Stomach smooth muscle (tissue), 2 donors: Measurements from ENCODE around the gene FEM1B.

Experiments
- H3K27ac ChIP-seq: one replicate; pipeline ENCODE4 v1.7.0; 2013; ENCODE audit warnings: mild to moderate bottlenecking, low read length, inconsistent platforms
- H3K27me3 ChIP-seq, 2 donors: one replicate each; pipeline ENCODE4 v1.7.0; 2013; ENCODE audit warnings: low read length in 2 of 2; ENCODE audit not compliant: insufficient read depth in 2 of 2, control insufficient read depth in 1 of 2
- H3K36me3 ChIP-seq, 2 donors: one replicate each; pipeline ENCODE4 v1.7.0; 2013; ENCODE audit warnings: low read length in 2 of 2; ENCODE audit not compliant: control insufficient read depth in 2 of 2, insufficient read depth in 2 of 2
- H3K4me1 ChIP-seq: one replicate; pipeline ENCODE4 v1.7.0; 2013; ENCODE audit warnings: low read length; ENCODE audit not compliant: control insufficient read depth, insufficient read depth
- H3K4me3 ChIP-seq, 2 donors: one replicate each; pipeline ENCODE4 v1.7.0; 2013; ENCODE audit warnings: low read length in 2 of 2
- H3K9ac ChIP-seq, 2 donors: one replicate each; pipeline ENCODE4 v1.7.0; 2013; ENCODE audit warnings: low read length in 2 of 2, mild to moderate bottlenecking in 1 of 2
- H3K9me3 ChIP-seq, 2 donors: one replicate each; pipeline ENCODE4 v1.7.0; 2013; ENCODE audit warnings: low read length in 2 of 2; ENCODE audit not compliant: control insufficient read depth in 2 of 2
- donor health status: healthy.
- donor health status: Pancreatic carcinoma.

Gene FEM1B

DNA sequence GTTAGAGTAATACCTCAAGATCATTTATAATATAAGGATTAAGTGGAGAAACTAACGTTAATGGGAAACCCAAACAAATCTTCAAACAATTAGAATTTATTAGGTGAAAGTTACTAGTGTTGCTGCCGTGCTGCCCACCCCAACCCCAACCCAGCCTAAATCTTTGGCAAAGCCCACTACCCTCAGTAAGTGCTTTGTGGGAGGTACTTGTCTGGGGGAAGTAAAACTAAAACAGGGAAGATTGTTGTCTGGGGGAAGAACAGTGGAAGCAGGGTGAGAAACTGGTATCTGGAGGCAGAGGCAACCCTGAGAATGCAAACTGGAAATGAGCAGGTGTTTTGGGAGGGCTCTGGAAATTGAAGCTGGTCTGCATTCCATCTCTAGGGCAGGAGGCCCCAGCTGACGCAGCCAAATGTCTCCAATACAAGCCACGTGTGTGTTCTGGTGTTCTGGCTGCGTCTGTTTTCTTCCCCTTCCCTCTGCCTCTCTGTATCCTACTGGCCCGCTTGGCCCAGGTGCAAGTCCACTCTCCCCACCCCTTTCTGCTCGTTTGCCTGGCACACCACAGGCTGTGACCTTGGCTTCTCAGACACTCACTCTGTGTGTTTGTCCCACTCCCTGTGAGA lies 32.7 kb downstream of the FEM1B start:
- H3K4me1 ChIP-seq = peaks cover 4% of the 10 kb centered on the region
- no peak overlapping the region for H3K9ac ChIP-seq
- H3K27ac ChIP-seq = no peak overlapping the region
- H3K9me3 ChIP-seq = no peaks in the 10 kb centered on the region
- no peaks in the 10 kb centered on the region for H3K36me3 ChIP-seq
- H3K4me3 ChIP-seq = no peak overlapping the region
- H3K27me3 ChIP-seq = peaks cover 0 to 2% of the 10 kb centered on the region in 2 donors

DNA sequence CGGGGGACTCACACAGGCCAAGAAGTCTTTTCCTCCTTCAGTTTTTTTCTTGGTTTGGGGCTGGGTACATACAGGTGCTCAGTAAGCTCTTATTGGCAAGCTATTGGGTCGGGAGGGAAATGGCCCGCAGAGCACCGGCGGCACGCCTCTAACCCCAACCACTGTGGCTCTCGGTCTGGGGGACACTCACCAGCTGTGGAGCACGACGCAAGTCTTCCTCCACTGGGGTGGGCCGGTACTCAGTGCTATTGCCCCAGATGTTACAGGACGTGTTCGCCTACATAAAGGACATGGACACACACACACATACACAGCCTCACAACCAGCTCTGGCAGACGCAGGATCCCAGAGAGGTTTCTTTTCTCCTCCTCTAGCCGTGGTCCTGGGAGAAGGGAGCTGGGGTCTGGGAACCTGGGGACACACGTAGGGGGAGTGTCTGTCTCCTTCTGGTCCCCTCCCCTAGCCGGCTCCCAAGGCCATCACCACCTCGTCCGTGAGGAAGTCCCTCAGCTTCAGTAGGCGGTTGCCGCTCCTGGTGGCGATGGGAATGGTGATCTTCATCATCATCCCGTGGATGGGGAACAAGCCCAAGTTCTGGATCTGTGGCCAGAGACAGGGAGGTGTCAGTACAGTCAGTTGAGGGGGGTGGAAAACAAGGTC lies 33.4 kb downstream of the FEM1B start:
- no peak overlapping the region for H3K4me3 ChIP-seq
- no peak overlapping the region for H3K9ac ChIP-seq
- no peaks in the 10 kb centered on the region for H3K36me3 ChIP-seq
- H3K27me3 ChIP-seq = peaks cover 0 to 2% of the 10 kb centered on the region in 2 donors
- H3K27ac ChIP-seq = no peak overlapping the region
- no peaks in the 10 kb centered on the region for H3K9me3 ChIP-seq
- H3K4me1 ChIP-seq = peaks cover 4% of the 10 kb centered on the region

DNA sequence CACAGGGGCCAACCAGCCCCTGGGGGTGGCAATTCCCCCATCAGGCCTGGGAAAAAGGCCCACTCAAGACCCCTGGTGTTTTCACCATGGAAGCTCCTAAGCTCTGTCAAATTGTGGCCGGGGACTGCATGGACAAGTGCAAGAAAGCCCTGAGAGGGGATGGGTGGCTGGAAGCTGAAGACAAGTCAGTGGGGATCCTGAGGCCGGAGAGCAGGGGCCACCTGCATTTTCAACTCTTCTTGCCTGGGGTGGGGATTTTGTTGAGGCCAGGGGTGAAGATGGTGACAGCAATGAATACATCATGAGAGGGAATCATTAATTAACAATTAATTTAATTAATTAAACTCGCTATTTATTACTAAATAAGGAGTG lies 33.9 kb downstream of the FEM1B start:
- peaks cover 2% of the 10 kb centered on the region for H3K4me1 ChIP-seq
- no peaks in the 10 kb centered on the region for H3K36me3 ChIP-seq
- H3K27me3 ChIP-seq = peaks cover 0 to 2% of the 10 kb centered on the region in 2 donors
- H3K9ac ChIP-seq = no peak overlapping the region
- H3K4me3 ChIP-seq = no peak overlapping the region
- H3K27ac ChIP-seq = no peak overlapping the region
- H3K9me3 ChIP-seq = no peaks in the 10 kb centered on the region

DNA sequence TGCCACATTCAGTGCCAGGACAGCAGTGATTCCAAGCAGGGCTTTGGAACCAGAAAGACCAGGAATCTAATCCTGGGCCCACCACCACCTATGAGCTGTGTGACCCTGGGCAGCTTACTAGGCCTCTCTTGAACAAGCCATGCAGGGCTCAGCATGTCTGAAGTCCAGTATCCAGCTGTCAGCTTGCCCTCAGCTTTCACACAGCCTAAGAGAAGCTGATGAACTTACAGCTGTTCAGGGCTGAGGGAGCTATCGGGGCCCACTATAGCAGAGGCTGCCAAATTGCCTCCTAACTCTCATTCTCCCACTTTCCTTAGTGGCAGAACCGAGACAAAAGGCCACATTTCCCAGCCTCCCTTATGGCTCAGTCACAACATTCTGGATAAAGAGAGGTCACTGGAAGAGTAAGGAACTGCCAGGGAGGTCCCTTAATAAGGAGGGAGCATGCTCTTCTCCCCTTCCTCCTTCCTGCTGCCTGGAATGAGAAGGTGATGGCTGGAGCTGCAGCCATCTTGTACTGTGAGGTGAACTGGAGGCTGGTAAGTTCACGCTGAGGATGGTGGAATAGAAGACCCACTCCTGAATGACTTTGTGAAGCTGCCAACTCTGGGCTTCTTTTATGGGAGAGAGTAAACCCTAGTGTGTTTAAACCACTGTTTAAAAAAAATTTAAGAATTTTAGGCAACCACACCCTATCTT lies 34.5 kb downstream of the FEM1B start:
- Histone ChIP-seq H3K9ac (no peak overlapping the region), H3K27ac (no peak overlapping the region), H3K36me3 (no peaks in the 10 kb centered on the region), H3K4me1 (peaks cover 2% of the 10 kb centered on the region), H3K4me3 (no peak overlapping the region), H3K27me3 (peaks cover 0 to 2% of the 10 kb centered on the region in 2 donors), H3K9me3 (no peaks in the 10 kb centered on the region)

DNA sequence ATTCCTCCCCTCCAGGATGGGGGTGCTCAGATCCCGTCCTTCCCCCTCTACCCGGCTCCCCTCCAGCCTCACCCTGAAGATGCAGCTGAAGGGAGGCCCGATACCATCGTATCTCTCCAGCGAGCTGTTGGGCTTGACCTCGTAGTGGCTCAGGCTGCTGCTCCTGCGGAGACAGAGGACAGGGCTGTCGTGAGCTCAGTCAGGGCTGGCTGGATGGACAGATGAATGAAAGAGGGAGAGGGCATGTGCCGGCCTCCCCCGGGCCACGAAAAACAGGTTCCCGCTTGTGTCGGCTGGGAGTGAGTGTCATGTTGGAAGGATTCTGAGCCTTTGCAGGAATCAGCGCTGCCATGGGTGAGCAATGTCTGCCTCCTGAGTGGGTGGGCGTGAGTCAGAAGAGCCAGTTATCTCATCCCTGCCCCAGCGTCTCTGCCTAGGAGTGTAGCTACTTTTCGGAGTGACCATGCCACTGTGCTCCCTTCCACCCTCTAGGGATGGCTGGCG lies 35.2 kb downstream of the FEM1B start:
- Histone ChIP-seq H3K9ac (no peak overlapping the region), H3K36me3 (no peaks in the 10 kb centered on the region), H3K4me3 (no peak overlapping the region), H3K27ac (no peak overlapping the region), H3K9me3 (no peaks in the 10 kb centered on the region), H3K4me1 (peaks cover 2% of the 10 kb centered on the region), H3K27me3 (peaks cover 0 to 2% of the 10 kb centered on the region in 2 donors)

DNA sequence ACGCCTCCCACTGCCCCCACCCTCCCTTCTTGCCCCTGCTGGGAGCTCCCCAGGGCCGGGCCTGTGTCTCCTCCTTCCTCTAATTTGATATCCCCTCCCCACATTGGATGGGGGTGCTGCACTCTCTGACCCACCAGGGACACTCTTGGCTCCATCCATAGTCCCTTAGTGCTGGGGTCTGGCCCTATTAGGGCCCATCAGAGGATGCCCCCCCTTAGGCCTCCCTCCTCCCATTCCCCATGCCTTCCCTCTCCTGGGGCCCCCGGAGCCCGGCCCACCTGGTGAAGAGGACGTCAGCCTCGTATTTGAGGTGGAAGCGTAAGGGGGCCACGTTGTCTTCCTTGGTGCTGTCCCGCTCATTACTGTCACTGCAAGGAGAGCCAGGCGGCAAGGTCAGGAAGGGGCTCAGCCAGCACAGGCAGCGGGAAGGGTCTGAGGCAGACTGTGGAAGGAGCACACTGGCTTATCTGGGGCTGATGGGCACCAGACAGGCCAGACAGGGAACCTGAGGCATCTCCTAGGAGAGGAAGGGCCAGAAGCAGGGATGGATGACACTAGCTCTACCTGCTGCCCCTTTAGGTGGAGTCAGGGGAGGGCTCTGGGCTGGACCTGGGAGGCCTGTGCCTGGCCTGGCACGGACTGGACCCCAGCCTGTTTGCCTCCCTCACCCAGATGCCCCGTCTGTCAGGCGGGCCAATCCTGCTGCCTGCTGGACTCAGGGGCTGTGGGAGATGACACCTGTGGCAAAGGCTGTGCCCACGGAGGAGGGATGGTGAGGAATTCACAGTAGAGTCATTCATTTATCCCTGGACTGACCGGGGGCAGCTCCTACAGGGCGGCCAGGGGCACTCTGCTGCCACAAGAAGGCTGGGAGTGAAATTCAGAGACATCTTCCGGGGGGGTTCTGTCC lies 36.2 kb downstream of the FEM1B start:
- peaks cover 2% of the 10 kb centered on the region for H3K4me1 ChIP-seq
- H3K27me3 ChIP-seq = peaks cover 0 to 2% of the 10 kb centered on the region in 2 donors
- H3K9ac ChIP-seq = no peak overlapping the region
- no peaks in the 10 kb centered on the region for H3K36me3 ChIP-seq
- H3K4me3 ChIP-seq = no peak overlapping the region
- no peaks in the 10 kb centered on the region for H3K9me3 ChIP-seq
- H3K27ac ChIP-seq = no peak overlapping the region

DNA sequence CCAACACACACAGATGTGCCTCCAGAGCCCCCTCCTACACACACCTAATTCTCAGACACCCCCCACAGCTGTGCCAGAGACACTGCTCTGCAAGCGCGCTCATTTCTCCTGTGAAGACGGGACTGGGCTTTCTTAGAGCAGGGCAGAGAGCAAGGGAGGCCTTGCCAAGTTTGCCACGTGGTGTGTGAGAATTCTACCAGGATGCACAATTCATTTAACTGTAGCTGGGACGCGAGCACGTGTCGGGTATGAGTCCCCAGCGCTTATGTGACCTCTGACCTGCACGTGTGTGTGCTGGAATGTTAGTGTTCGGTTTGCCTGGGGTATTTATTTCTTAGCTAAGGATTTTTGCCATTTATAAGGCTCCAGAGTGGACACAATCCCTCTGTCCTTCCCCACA lies 37.0 kb downstream of the FEM1B start:
- peaks cover 0 to 2% of the 10 kb centered on the region in 2 donors for H3K27me3 ChIP-seq
- peaks cover 2% of the 10 kb centered on the region for H3K4me1 ChIP-seq
- no peak overlapping the region for H3K9ac ChIP-seq
- no peak overlapping the region for H3K4me3 ChIP-seq
- H3K36me3 ChIP-seq = no peaks in the 10 kb centered on the region
- H3K9me3 ChIP-seq = no peaks in the 10 kb centered on the region
- no peak overlapping the region for H3K27ac ChIP-seq

DNA sequence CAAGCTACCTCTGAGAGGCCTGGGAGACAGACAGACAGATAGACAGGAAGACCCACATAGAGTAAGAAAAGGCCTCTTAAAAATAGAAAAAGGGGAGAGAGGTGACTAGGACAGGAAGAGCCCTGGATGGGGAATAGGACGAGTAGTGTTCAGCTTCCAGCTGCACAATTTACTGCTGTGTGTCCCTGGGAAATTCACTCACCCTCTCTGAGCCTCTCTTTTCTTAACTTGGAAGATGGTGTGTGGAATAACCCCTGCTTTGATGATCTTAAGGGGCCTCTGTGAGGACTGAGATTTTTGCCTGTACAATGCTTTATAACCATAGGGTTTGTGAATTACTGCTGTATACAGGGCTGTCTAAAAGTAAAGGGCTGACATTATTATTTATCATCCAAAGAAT lies 37.5 kb downstream of the FEM1B start:
- H3K9me3 ChIP-seq = no peaks in the 10 kb centered on the region
- H3K4me3 ChIP-seq = no peak overlapping the region
- H3K4me1 ChIP-seq = peaks cover 2% of the 10 kb centered on the region
- H3K36me3 ChIP-seq = no peaks in the 10 kb centered on the region
- peaks cover 0 to 2% of the 10 kb centered on the region in 2 donors for H3K27me3 ChIP-seq
- H3K27ac ChIP-seq = no peak overlapping the region
- no peak overlapping the region for H3K9ac ChIP-seq

DNA sequence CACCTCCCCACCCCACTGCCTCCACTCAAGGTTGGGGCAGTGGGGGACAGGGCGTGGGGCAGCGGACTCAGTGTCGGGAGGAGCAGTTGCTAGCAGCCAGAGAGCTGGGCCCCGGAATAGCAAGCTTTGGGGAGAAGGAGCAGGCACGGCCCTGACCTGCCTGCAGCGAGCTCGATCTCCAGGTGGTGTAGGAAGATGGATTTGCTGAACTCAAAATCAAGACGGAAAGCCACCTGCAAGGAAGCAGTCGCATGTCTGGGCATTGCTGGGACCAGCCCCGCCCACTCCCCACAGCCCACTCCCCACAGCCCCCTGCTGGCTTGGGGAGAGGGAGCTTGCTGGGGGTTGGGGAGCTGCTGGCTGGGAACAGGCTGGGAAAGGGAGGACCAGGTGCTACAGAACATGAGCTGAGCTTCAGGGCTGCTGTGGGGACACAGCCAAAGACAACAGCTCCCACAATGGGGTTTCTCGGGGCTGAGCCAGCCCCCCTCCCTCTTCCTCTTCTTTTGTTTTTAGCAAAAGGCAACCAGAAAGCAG lies 38.0 kb downstream of the FEM1B start:
- H3K4me1 ChIP-seq = peaks cover under 1% of the 10 kb centered on the region
- H3K27ac ChIP-seq = no peak overlapping the region

More for the DNA sequence above, 38.0 kb downstream of the FEM1B start:
- Histone ChIP-seq H3K36me3 (peaks cover 0 to 2% of the 10 kb centered on the region in 2 donors), H3K9me3 (no peaks in the 10 kb centered on the region), H3K4me3 (no peak overlapping the region), H3K27me3 (peaks cover 0 to 2% of the 10 kb centered on the region in 2 donors), H3K9ac (no peak overlapping the region)
